Measurements from ENCODE around the gene ZNF564. TPM values are rescaled to one million over a fixed set of nuclear protein-coding genes. Genes with fewer than 3 reads are reported as not detected.

ZNF564 gene
- total RNA-seq: 10 to 100 TPM; 19.4 to 27.3 (median 23.9) TPM

DNA sequence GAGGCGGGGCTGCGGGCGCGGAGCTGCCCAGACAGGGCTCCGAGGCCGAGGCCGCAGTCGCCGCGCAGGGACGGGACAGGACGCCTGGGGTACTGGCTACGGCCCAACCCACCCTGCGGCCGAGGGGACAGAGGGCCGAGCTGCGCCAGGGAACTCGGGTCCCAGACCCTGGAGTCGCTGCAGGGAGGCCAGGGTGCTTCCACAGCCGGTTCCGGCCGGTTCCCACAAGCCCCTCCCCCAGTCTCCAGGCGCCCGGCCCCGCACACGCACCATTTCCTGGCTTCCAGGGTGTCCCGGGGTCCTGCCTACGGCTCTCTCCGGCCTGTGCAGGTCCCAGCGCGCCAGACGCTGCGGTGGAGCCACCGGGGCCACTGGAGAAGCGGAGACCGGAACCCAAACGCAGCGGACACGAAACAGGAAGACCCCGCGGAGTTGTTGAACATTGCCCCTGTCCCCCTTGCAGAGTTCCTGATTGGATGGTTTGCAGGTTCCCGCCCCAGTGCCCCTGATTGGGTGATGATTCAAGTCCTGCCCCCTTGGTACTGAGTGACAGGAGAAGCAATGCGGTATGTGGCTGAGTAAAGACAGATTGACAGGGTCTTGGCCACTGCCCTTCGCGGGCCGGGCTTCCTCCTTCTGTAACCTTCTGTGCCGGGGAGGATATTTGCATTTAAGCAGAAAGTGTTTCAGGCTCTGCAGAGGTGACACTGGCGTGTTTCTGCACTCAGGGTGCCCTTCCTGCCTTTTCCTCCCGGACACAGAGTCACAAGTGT lies at the start of gene ZNF564:
ZNF564 (minus strand) TSS at position 423 of the 773 bp plus-strand sequence; CDS start at position 273, 150 bp downstream.
- Histone ChIP-seq H3K4me3 (replicated peaks in 1 of 3) (peak within 1 kb of the TSS; percentile 62 to 84 (median 80)), H3K4me1 (peaks cover 12 to 16% of the 10 kb centered on the region in 2 donors), H3K9me3 (no peaks in the 10 kb centered on the region), H3K27me3 (no peaks in the 10 kb centered on the region), H3K27ac (peak within 1 kb of the TSS; percentile 89 to 97 (median 93)), H3K36me3 (no peaks in the 10 kb centered on the region)
- intact Hi-C loops (cut with DNase I): no loop called here
- DNase-seq: peak; percentile 97 to 98
- TF ChIP-seq POLR2A (IDR thresholded peaks at IDR 0.05): peak in 1 of 2 donors; percentile 84
- TF ChIP-seq, protein P1, sequence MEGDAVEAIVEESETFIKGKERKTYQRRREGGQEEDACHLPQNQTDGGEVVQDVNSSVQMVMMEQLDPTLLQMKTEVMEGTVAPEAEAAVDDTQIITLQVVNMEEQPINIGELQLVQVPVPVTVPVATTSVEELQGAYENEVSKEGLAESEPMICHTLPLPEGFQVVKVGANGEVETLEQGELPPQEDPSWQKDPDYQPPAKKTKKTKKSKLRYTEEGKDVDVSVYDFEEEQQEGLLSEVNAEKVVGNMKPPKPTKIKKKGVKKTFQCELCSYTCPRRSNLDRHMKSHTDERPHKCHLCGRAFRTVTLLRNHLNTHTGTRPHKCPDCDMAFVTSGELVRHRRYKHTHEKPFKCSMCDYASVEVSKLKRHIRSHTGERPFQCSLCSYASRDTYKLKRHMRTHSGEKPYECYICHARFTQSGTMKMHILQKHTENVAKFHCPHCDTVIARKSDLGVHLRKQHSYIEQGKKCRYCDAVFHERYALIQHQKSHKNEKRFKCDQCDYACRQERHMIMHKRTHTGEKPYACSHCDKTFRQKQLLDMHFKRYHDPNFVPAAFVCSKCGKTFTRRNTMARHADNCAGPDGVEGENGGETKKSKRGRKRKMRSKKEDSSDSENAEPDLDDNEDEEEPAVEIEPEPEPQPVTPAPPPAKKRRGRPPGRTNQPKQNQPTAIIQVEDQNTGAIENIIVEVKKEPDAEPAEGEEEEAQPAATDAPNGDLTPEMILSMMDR (IDR thresholded peaks at IDR 0.05): peak in 1 of 6 experiments; percentile 14
- WGBS, 2 donors: 1% methylated on average over 16 to 40 of the region's 49 CpGs

DNA sequence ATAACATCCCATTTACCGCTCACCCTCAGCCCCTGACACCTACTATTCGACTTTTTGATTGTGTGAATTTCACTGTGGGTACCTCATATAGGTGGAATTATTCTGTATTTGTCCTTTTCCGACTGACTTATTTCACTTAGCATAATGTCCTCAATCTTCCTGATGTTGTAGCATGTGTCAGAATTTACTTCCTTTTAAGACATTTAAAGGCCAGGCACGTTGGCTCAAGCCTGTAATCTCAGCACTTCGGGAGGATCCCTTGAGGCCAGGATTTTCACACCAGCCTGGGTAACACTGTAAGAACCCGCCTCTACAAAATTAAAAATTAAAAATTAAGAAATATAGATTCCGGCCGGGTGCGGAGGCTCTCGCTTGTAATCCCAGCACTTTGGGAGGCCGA lies 46.3 kb upstream of the ZNF564 start:
- Histone ChIP-seq H3K9me3 (no peaks in the 10 kb centered on the region), H3K36me3 (no peaks in the 10 kb centered on the region), H3K27ac (no peak overlapping the region), H3K4me1 (no peaks in the 10 kb centered on the region), H3K27me3 (no peaks in the 10 kb centered on the region), H3K4me3 (replicated peaks in 1 of 3) (no peak overlapping the region)
- intact Hi-C loops (cut with DNase I): no loop called here
- TF ChIP-seq POLR2A (IDR thresholded peaks at IDR 0.05): no peak
- TF ChIP-seq, protein P1 (IDR thresholded peaks at IDR 0.05): no peak
- WGBS, 2 donors: 88% methylated on average over 11 of the region's 11 CpGs
- DNase-seq: no peak

- TF ChIP-seq POLR2A (IDR thresholded peaks at IDR 0.05): no peak
- TF ChIP-seq, protein P1 (IDR thresholded peaks at IDR 0.05): no peak
- H3K4me3 ChIP-seq (replicated peaks in 1 of 3): no peak overlapping the region
- H3K9me3 ChIP-seq: no peaks in the 10 kb centered on the region
- 62 to 66% methylated on average over 24 to 37 of the region's 38 CpGs for WGBS, 2 donors
- H3K27ac ChIP-seq: no peak overlapping the region
- H3K36me3 ChIP-seq: no peaks in the 10 kb centered on the region
- peak; percentile 65 to 68 for DNase-seq
- H3K27me3 ChIP-seq: no peaks in the 10 kb centered on the region
- no peaks in the 10 kb centered on the region for H3K4me1 ChIP-seq
- intact Hi-C loops (cut with DNase I): no loop called here
These were observed 45.8 kb upstream of the ZNF564 start for GRCh38 chr19:12596927-12597548.

- no peaks in the 10 kb centered on the region for H3K27me3 ChIP-seq
- no peak overlapping the region for H3K27ac ChIP-seq
- no peaks in the 10 kb centered on the region for H3K9me3 ChIP-seq
- WGBS, 2 donors: 88 to 89% methylated on average over 11 of the region's 11 CpGs
- TF ChIP-seq POLR2A (IDR thresholded peaks at IDR 0.05): no peak
- TF ChIP-seq, protein P1 (IDR thresholded peaks at IDR 0.05): no peak
- peak in 1 of 2 donors; percentile 11 for DNase-seq
- intact Hi-C loops (cut with DNase I): no loop called here
- H3K36me3 ChIP-seq: no peaks in the 10 kb centered on the region
- no peak overlapping the region for H3K4me3 ChIP-seq (replicated peaks in 1 of 3)
- H3K4me1 ChIP-seq: peaks cover 0 to 4% of the 10 kb centered on the region in 2 donors
These were observed 45.2 kb upstream of the ZNF564 start for GRCh38 chr19:12596485-12596884.

- H3K4me1 ChIP-seq: peaks cover 6 to 21% of the 10 kb centered on the region in 2 donors
- H3K9me3 ChIP-seq: no peaks in the 10 kb centered on the region
- H3K36me3 ChIP-seq: peaks cover 20% of the 10 kb centered on the region in 2 donors
- H3K27ac ChIP-seq: no peak overlapping the region
- H3K27me3 ChIP-seq: no peaks in the 10 kb centered on the region
- intact Hi-C loops (cut with DNase I): no loop called here
- no peak for DNase-seq
- WGBS, 2 donors: 91 to 97% methylated on average over 9 of the region's 9 CpGs
- TF ChIP-seq, protein P1 (IDR thresholded peaks at IDR 0.05): no peak
- no peak for TF ChIP-seq POLR2A (IDR thresholded peaks at IDR 0.05)
- no peak overlapping the region for H3K4me3 ChIP-seq (replicated peaks in 1 of 3)
These were observed 29.8 kb upstream of the ZNF564 start for GRCh38 chr19:12581100-12581499.
